ENCODE data around the gene BLVRB. TPM values are rescaled to one million over a fixed set of nuclear protein-coding genes. Genes with fewer than 3 reads are reported as not detected.

The BLVRB gene
- total and polyA plus RNA-seq, 9 of the 15 experiments (the other 6 are each of a cell fraction or from before 2014, with no cell fraction given), result 81.1 to 749 (median 331) TPM

GRCh38 chr19:40463587-40464037, 1.9 kb downstream of the BLVRB start (continued):
- TF ChIP-seq, protein P1, sequence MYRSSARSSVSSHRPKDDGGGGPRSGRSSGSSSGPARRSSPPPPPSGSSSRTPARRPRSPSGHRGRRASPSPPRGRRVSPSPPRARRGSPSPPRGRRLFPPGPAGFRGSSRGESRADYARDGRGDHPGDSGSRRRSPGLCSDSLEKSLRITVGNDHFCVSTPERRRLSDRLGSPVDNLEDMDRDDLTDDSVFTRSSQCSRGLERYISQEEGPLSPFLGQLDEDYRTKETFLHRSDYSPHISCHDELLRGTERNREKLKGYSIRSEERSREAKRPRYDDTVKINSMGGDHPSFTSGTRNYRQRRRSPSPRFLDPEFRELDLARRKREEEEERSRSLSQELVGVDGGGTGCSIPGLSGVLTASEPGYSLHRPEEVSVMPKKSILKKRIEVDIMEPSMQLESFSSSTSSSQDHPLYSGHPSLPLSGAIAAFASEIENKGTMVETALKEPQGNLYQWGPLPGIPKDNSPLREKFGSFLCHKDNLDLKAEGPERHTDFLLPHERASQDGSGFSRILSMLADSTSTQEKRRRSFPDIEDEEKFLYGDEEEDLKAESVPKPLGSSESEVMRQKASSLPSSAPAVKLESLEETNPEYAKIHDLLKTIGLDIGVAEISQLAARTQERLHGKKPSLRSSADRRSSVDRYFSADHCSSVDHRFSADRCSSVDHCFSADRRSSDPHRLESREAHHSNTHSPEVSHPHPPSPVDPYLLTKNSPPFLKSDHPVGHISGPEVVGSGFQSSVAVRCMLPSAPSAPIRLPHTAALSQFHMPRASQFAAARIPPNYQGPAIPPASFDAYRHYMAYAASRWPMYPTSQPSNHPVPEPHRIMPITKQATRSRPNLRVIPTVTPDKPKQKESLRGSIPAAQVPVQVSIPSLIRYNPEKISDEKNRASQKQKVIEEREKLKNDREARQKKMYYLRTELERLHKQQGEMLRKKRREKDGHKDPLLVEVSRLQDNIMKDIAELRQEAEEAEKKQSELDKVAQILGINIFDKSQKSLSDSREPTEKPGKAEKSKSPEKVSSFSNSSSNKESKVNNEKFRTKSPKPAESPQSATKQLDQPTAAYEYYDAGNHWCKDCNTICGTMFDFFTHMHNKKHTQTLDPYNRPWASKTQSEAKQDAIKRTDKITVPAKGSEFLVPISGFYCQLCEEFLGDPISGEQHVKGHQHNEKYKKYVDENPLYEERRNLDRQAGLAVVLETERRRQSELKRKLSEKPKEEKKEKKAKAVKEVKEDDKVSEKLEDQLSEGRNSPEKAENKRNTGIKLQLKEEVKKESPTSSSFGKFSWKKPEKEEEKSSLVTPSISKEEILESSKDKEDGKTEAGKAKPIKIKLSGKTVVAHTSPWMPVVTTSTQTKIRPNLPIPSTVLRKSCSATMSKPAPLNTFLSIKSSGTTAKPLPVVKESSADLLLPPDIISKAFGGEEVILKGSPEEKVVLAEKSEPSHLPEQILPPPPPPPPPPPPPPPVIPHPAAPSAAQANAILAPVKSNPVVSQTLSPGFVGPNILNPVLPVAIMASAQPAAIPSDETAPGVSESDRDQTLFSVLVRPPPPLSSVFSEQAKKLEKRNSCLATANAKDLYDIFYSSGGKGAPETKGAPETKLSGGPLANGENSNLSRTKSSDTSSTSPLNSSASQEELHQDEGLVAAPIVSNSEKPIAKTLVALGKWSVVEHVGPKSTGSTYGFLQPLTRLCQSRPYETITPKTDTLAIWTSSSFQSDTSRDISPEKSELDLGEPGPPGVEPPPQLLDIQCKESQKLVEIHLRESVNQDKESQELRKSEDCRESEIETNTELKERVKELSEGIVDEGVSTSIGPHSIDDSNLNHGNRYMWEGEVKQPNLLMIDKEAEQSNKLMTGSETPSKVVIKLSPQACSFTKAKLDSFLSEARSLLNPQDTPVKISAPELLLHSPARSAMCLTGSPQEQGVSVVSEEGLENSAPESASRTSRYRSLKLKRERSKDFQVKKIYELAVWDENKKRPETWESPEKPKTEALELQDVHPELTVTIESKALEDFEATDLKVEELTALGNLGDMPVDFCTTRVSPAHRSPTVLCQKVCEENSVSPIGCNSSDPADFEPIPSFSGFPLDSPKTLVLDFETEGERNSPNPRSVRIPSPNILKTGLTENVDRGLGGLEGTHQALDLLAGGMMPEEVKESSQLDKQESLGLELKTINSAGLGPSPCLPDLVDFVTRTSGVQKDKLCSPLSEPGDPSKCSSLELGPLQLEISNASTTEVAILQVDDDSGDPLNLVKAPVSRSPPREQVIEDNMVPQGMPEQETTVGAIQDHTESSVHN (IDR thresholded peaks at IDR 0.05; ENCODE audit: borderline replicate concordance in 1 of 2, low read depth in 1 of 2), result peak in 1 of 2 experiments; percentile 60; a peak in 1 of 4 replicates
- TF ChIP-seq NFRKB (IDR thresholded peaks at IDR 0.05; ENCODE audit: low read depth) (peak; percentile 85), NCOA1 (IDR thresholded peaks at IDR 0.05; ENCODE audit: low read depth) (peak; percentile 25; the same call in 1 of the 2 replicates), ATF7 (IDR thresholded peaks at IDR 0.05) (peak; percentile 74), HLTF (IDR thresholded peaks at IDR 0.05) (0 out of 2 replicates have a peak, but pooled peaks have one; percentile 15)

Measured in K562 (cell line).